Endothelial cell of umbilical vein (primary cell): Measurements from ENCODE around the gene EIF2S2. TPM values are rescaled to one million over a fixed set of nuclear protein-coding genes. Genes with fewer than 3 reads are reported as not detected.

Experiments
- BruUV-seq: library from RNA; stranded (reverse); fragments of 400-500 nt; replicated peaks from 2 replicates; lab custom pipeline; 2021; lab: Mats Ljungman, UMichigan
- CTCF ChIA-PET: fragments of 300-600, 350-600 bp; sonication (Branson Sonifier 250); formaldehyde crosslinking; loops from one replicate; lab custom pipeline; 2021; ENCODE audit warnings: antibody characterized with exemption, inconsistent platforms; lab: Charles Lee
- POLR2A ChIA-PET: fragments of 300-600, 350-600 bp; sonication (Branson Sonifier 250); formaldehyde crosslinking; loops from one replicate; lab custom pipeline; 2021; ENCODE audit warnings: antibody characterized with exemption, inconsistent platforms; lab: Charles Lee
- DNase-seq: peaks from one replicate; pipeline ENCODE4 v3.0.0-alpha.2; 2011; ENCODE audit warnings: low read depth, low spot score
- FAIRE-seq: peaks from 2 replicates; lab custom pipeline; 2011; peaks lifted over from hg19 to GRCh38; lab: Jason Lieb, UNC
- H2AFZ ChIP-seq: 2 replicates; pipeline ENCODE4 v1.6.0; 2012; ENCODE audit warnings: low read depth, low read length, control low read depth, inconsistent platforms
- H3K27ac ChIP-seq: 2 replicates; pipeline ENCODE4 v1.5.1; 2011; ENCODE audit warnings: low read depth, mild to moderate bottlenecking, control low read depth, low read length, moderate library complexity; ENCODE audit not compliant: insufficient read depth
- H3K27me3 ChIP-seq, 2 experiments: 2 replicates each; pipeline versions ENCODE4 v1.6.0 to v1.6.1; 2011; ENCODE audit warnings: low read length in 2 of 2, mixed read lengths in 1 of 2; ENCODE audit not compliant: control insufficient read depth in 2 of 2, insufficient read depth in 2 of 2
- H3K36me3 ChIP-seq, 2 experiments: 2 replicates in 1 of 2; 3 replicates in 1 of 2; pipeline ENCODE4 v1.5.1; 2011; ENCODE audit warnings: low read length in 2 of 2, mild to moderate bottlenecking in 1 of 2, moderate library complexity in 1 of 2; ENCODE audit not compliant: control insufficient read depth in 2 of 2, insufficient read depth in 2 of 2; ENCODE audit errors: extremely low read depth in 1 of 2
- H3K4me1 ChIP-seq: 3 replicates; pipeline ENCODE4 v1.5.1; 2011; ENCODE audit warnings: mild to moderate bottlenecking, low read length; ENCODE audit not compliant: control insufficient read depth, insufficient read depth; ENCODE audit errors: extremely low read depth
- H3K4me2 ChIP-seq: 2 replicates; pipeline ENCODE4 v1.6.1; 2011; ENCODE audit warnings: low read length, control low read depth, mixed read lengths; ENCODE audit not compliant: insufficient read depth
- H3K4me3 ChIP-seq, 3 experiments: fragments of 200-600 bp in 1 of 3; sonication (generic), shearing (Covaris generic) in 1 of 3; replicated peaks in 1 of 3; 2 replicates each; pipeline ENCODE4 v1.5.1; 2011 to 2016; ENCODE audit warnings: control low read depth in 3 of 3, low read length in 3 of 3, mild to moderate bottlenecking in 2 of 3, inconsistent platforms in 1 of 3, low read depth in 1 of 3, moderate library complexity in 1 of 3; ENCODE audit not compliant: insufficient read depth in 1 of 3
- H3K79me2 ChIP-seq: 2 replicates; pipeline ENCODE4 v1.6.0; 2012; ENCODE audit warnings: low read length, inconsistent platforms; ENCODE audit not compliant: control insufficient read depth, insufficient read depth
- H3K9ac ChIP-seq: replicated peaks from 2 replicates; pipeline ENCODE3; 2011; ENCODE audit warnings: low read length, control low read depth; ENCODE audit not compliant: insufficient read depth; ENCODE audit errors: extremely low read depth
- H3K9me1 ChIP-seq: replicated peaks from 3 replicates; pipeline ENCODE4 v1.6.0; 2011; ENCODE audit warnings: mild to moderate bottlenecking, low read length; ENCODE audit not compliant: control insufficient read depth, insufficient read depth; ENCODE audit errors: extremely low read depth
- H3K9me3 ChIP-seq: replicated peaks from 2 replicates; pipeline ENCODE4 v1.5.1; 2012; ENCODE audit warnings: low read length, inconsistent platforms; ENCODE audit not compliant: control insufficient read depth, insufficient read depth
- H4K20me1 ChIP-seq: replicated peaks from 2 replicates; pipeline ENCODE3; 2011; ENCODE audit warnings: mild to moderate bottlenecking, low read length; ENCODE audit not compliant: control insufficient read depth, insufficient read depth; ENCODE audit errors: extremely low read depth
- EZH2 ChIP-seq: IDR thresholded peaks from 2 replicates; pipeline ENCODE4 v1.6.1; 2012; ENCODE audit warnings: borderline replicate concordance, low read depth, mild to moderate bottlenecking, moderate library complexity, low read length, inconsistent platforms; ENCODE audit not compliant: severe bottlenecking
- FOS ChIP-seq: IDR thresholded peaks from 2 replicates; pipeline ENCODE4 v1.6.1; 2011; ENCODE audit warnings: mild to moderate bottlenecking, low read length, moderate library complexity, borderline replicate concordance; ENCODE audit not compliant: insufficient read depth
- GATA2 ChIP-seq: IDR thresholded peaks from 2 replicates; pipeline ENCODE4 v1.7.0; 2011; ENCODE audit warnings: low read depth, mild to moderate bottlenecking, moderate library complexity, mixed read lengths, low read length; ENCODE audit not compliant: insufficient read length, insufficient read depth
- JUN ChIP-seq: IDR thresholded peaks from 2 replicates; pipeline ENCODE4 v1.6.1; 2011; ENCODE audit warnings: borderline replicate concordance, low read depth; ENCODE audit not compliant: insufficient read length, insufficient read depth
- MYC ChIP-seq: IDR thresholded peaks from one replicate; pipeline ENCODE4 v1.6.1; 2011; ENCODE audit warnings: mild to moderate bottlenecking, low read depth, low read length
- POLR2A ChIP-seq: IDR thresholded peaks from 2 replicates; pipeline ENCODE4 v1.6.1; 2012; ENCODE audit warnings: low read depth, mild to moderate bottlenecking, control low read depth, low read length
- POLR2AphosphoS5 ChIP-seq: IDR thresholded peaks from 2 replicates; pipeline ENCODE4 v1.6.1; 2012; ENCODE audit warnings: low read depth, mild to moderate bottlenecking, control low read depth, low read length, moderate library complexity; ENCODE audit not compliant: insufficient read depth
- dilution Hi-C: fragments of 300-500 bp; cut with MboI; formaldehyde crosslinking; loops from one replicate; pipeline ENCODE4 v1.15.0; 2019; ENCODE audit warnings: low sequenced_read_pairs; ENCODE audit not compliant: extremely low pct_ligation_motif_present
- intact Hi-C: fragments of 100-400 bp; cut with micrococcal nuclease; formaldehyde crosslinking; loops from one replicate; pipeline ENCODE4 v1.10.0; 2022
- polyA plus RNA-seq, 4 experiments: library from polyadenylated mRNA; depleted of rRNA in 3 of 4; stranded (reverse) in 3 of 4; unstranded in 1 of 4; fragments of >200 nt; gene quantifications; 2 replicates each; pipeline versions ENCODE4 v1.2.1 to v1.2.3, GENCODE V29; 2011 to 2012; ENCODE audit warnings: missing spikeins in 1 of 4
- total RNA-seq: library from RNA; stranded (reverse); gene quantifications from 2 replicates; pipeline ENCODE4 v1.2.3, GENCODE V29; 2021
- TF ChIP-seq, protein P1 (sequence below): IDR thresholded peaks from 2 replicates; pipeline ENCODE4 v1.6.1; 2011; ENCODE audit not compliant: insufficient read depth, insufficient read length
- TF ChIP-seq, protein P2 (sequence below), 2 donors: IDR thresholded peaks; 1 replicate in 1 of 2; 2 replicates in 1 of 2; pipeline ENCODE4 v1.5.1; 2011; ENCODE audit warnings: low read length in 2 of 2, mild to moderate bottlenecking in 2 of 2, moderate library complexity in 2 of 2, control low read depth in 1 of 2, inconsistent platforms in 1 of 2, low read depth in 1 of 2; ENCODE audit not compliant: insufficient read depth in 1 of 2; ENCODE audit errors: extremely low read depth in 1 of 2

Gene EIF2S2
- total and polyA plus RNA-seq, 2 donors (not counting 3 experiments of a cell fraction or from before 2014, with no cell fraction given): 38.8 to 99.3 TPM

GRCh38 chr20:34049389-34049788 is 62.7 kb downstream of the EIF2S2 start:
- no peak for DNase-seq
- H3K27ac ChIP-seq: no peak overlapping the region
- FAIRE-seq: no peak
- H3K79me2 ChIP-seq: peaks cover 69% of the 10 kb centered on the region
- H2AFZ ChIP-seq: no peak overlapping the region
- TF ChIP-seq FOS (no peak), MYC (no peak), EZH2 (no peak), JUN (no peak), POLR2A (no peak), POLR2AphosphoS5 (no peak), GATA2 (no peak)
- TF ChIP-seq, protein P1, sequence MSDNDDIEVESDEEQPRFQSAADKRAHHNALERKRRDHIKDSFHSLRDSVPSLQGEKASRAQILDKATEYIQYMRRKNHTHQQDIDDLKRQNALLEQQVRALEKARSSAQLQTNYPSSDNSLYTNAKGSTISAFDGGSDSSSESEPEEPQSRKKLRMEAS: no peak
- TF ChIP-seq, protein P2, sequence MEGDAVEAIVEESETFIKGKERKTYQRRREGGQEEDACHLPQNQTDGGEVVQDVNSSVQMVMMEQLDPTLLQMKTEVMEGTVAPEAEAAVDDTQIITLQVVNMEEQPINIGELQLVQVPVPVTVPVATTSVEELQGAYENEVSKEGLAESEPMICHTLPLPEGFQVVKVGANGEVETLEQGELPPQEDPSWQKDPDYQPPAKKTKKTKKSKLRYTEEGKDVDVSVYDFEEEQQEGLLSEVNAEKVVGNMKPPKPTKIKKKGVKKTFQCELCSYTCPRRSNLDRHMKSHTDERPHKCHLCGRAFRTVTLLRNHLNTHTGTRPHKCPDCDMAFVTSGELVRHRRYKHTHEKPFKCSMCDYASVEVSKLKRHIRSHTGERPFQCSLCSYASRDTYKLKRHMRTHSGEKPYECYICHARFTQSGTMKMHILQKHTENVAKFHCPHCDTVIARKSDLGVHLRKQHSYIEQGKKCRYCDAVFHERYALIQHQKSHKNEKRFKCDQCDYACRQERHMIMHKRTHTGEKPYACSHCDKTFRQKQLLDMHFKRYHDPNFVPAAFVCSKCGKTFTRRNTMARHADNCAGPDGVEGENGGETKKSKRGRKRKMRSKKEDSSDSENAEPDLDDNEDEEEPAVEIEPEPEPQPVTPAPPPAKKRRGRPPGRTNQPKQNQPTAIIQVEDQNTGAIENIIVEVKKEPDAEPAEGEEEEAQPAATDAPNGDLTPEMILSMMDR (IDR thresholded peaks at IDR 0.05; ENCODE audit: extremely low read depth in 1 of 2, insufficient read depth in 1 of 2, low read depth in 1 of 2, low read length in 2 of 2): no peak
- BruUV-seq: no TSS peak
- H4K20me1 ChIP-seq: peaks cover 9% of the 10 kb centered on the region
- dilution Hi-C loops: no loop called here
- no peak overlapping the region for H3K9ac ChIP-seq
- no peak overlapping the region for H3K4me3 ChIP-seq
- H3K4me2 ChIP-seq: no peak overlapping the region
- POLR2A ChIA-PET: interaction anchor here (0.7 kb wide), 1 partner anchor 20 kb away, joined by 5 read pairs; no protein-coding TSS in a partner anchor
- no peaks in the 10 kb centered on the region for H3K9me1 ChIP-seq
- H3K36me3 ChIP-seq: peaks cover 0 to 3% of the 10 kb centered on the region in 2 experiments
- H3K27me3 ChIP-seq: no peaks in the 10 kb centered on the region
- H3K4me1 ChIP-seq: peaks cover 4% of the 10 kb centered on the region
- CTCF ChIA-PET: no interaction called here
- H3K9me3 ChIP-seq: no peaks in the 10 kb centered on the region
- intact Hi-C loops: no loop called here
